GM21360 (cell line): ENCODE measurements around the gene GLOD5.

Source experiments
- ATAC-seq: cut with Tn5 transposase; IDR thresholded peaks from one replicate; pipeline ENCODE4 v1.9.1; 2021; ENCODE audit warnings: mild to moderate bottlenecking, moderate library complexity; ENCODE audit not compliant: unreplicated experiment

The GLOD5 gene

GRCh38 chrX:48761674-48762471, at the start of gene GLOD5:
Gene GLOD5 (plus strand): TSS chrX:48761747. CDS start chrX:48761791, 44 bp downstream.
- ATAC-seq, result no peak

GRCh38 chrX:48711929-48712505, 49.5 kb upstream of the GLOD5 start:
- ATAC-seq, result no peak

DNA sequence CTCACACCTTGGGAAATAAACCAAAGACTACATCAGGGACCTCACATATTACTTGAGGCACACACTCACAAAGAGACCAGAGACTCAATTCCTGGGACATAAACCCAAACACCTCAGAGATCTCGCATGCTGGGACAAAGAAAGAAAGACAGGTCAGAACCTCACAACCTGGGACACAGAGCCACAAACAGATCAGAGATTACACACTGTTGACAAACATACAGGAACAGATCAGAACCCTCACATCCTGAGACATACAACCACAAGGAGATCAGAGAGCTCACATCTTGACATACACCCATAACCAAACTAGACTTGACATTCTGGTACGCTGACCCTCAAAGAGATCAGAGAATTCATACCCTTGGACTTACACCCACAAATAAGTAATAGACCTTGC, 47.7 kb upstream of the GLOD5 start:
- ATAC-seq, result no peak

DNA sequence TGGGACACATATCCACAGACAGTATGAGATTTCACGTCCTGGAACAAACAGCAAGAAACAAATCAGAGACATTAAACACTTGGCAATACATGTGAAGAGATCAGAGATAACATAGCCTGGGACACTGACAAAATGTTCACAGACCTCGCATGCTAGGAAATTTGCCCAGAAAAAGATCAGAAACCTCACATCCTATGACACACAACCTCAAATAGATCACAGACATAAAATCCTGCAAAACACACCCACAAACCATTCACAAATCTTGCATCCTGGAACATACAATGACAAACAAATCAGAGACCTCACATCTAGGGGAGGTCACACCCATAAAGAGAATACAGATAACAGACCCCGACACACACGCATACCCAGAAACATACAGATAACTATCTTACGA, 47.0 kb upstream of the GLOD5 start:
- ATAC-seq, result no peak

DNA sequence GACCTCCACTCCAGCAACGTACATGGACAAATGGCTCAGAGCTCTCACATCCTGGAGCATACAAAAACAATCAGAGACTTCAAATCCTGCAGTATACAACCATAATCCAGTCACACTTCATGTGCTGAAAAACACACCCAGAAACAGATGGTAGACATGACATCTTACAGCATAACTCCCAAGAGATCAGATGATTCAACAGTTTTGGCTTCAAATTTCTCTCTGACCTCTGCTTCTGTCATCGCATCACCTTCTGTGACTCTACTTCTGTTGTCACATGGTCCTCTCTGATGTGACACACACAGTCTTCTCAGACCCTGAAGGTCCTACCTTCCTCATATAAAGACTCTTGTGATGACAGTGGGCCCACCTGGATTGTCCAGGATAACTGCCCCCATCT, 46.5 kb upstream of the GLOD5 start:
- ATAC-seq, result no peak

DNA sequence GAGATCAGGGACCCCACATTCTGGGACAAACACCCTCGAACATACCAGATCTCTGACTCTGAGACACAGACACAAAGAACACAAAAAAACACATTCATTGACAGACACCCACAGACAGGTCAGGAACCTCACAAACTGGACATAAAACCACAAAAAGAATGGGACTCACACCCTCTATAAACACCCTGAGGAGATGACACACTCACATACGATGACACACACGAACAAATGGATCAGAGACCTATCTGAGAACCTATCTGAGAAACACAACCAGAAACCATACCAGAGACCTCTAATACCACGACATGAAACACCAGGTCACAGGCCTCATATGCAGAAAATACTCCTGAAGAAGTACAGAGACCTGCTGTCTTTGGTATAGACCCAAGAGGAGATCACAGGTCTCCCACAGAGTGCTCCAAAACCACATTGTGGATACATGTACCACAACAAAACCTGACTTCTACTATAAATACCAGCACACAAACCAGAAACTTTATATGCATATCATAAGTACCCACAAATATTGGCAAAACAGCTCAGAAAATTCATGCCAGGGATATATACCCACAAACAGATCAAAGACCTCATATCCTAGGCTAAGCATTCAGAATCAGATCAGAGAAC, 45.6 kb upstream of the GLOD5 start:
- no peak for ATAC-seq

GRCh38 chrX:48719958-48720357, 41.6 kb upstream of the GLOD5 start:
- no peak for ATAC-seq

- ATAC-seq, result no peak
Measured at GRCh38 chrX:48720577-48721250, 40.8 kb upstream of the GLOD5 start.

DNA sequence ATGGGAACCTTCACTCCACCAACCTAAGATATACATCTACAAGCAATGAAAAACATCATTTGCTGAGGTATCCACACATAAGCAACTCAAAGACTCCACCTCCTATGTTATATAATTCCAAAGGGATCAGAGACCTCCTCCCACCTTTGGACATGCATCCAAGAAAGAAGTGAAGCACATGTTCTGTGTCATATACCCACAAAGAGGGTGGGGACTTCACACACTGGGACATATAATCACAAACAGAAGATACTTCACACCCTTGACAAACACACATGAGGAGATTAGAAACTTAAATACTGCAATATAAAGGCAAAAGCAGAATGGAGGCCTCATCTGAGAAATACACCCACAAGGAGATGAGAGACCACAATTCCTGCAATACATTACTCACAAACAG, 39.6 kb upstream of the GLOD5 start:
- ATAC-seq, result no peak

- ATAC-seq, result no peak
Measured at GRCh38 chrX:48726596-48726995, 35.0 kb upstream of the GLOD5 start.

GRCh38 chrX:48728653-48729052, 32.9 kb upstream of the GLOD5 start:
- no peak for ATAC-seq

DNA sequence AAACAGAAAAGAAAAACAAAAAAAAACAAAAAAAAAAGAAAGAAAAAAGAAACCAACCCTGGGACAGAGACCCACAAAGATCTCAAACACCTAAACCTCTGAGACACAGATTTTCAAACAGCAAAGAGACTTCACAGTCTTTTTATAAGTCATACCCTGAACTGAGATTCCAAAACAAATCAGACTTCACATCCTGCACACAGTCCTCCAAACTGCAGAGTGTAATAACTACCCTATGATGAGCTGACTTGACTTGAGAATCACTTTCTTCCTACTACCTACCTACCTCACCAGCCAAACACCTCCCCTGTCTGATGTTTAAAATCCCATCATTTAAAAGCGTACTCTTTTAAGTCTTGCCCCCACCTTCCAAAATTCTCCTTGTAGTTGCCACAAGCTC, 25.2 kb upstream of the GLOD5 start:
- no peak for ATAC-seq

DNA sequence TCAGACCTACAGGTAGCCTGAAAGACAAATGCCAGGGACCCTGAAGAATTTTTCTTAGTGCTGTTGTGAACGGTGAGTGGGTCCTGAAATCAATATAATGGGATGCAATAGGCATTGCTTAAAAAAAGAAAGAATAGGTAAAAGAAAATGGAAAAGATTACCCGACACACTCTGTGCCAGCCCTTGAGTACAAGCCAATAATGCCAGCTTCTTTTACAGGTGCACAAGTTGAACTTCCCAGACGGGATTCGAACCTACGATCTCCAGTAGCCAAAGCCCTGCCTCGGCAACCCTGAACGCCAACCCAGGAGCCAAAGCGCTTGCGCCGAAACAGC, 24.7 kb upstream of the GLOD5 start:
- ATAC-seq, result no peak

DNA sequence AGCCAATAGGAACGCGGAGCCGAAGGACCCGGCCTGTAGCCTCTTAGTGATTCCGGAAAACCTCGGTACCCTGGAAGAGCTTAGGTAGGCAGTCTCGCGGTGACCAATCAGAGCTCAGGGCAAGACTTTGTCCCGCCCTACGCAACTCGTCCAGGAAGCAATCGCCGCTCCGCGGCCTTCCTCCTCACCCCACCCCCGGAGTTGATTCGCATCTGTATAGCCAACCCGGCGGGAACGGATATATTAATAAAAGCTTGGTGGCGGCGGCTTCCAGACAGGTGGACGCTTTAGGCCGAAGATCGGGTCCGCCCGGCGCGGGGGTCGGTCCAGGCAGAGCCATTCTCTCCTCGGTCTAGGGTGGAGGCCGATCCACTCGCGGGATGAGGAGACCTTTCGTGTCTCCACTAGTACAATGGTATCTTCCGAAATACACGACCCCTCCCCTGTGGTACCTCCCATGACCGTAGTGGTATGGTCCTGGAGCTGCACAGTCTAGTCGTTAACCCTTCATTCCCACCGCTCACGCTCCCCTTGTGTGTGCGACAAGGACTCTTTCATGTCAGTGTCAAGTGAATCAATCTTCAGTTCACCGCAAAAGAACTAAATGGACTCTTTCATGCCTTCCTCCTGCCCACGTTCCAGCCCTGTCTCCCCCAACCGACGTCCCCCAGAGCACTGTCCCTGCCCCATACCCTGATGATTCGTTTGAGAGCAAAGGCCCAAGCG, 24.2 kb upstream of the GLOD5 start:
- peak; percentile 97 for ATAC-seq

- no peak for ATAC-seq
Measured at GRCh38 chrX:48737940-48738339, 23.6 kb upstream of the GLOD5 start.

GRCh38 chrX:48741834-48742233, 19.7 kb upstream of the GLOD5 start:
- no peak for ATAC-seq

DNA sequence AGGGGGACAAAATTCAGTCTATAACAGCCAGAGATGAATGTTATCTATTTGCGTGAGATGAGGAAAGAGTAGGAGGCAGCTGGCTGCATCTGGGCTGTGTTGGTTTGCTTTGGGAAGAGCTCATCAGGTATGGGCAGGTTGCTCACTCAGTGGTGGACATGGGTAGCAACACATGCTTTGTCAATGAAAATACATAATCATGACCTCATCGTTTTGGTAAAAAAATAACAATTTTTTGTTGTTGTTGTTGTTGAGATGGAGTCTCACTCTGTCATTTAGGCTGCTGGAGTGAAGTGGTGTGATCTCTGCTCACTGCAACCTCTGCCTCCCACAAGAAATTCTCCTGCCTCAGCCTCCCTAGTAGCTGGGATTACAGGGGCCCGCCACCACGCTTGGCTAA, 16.3 kb upstream of the GLOD5 start:
- no peak for ATAC-seq

DNA sequence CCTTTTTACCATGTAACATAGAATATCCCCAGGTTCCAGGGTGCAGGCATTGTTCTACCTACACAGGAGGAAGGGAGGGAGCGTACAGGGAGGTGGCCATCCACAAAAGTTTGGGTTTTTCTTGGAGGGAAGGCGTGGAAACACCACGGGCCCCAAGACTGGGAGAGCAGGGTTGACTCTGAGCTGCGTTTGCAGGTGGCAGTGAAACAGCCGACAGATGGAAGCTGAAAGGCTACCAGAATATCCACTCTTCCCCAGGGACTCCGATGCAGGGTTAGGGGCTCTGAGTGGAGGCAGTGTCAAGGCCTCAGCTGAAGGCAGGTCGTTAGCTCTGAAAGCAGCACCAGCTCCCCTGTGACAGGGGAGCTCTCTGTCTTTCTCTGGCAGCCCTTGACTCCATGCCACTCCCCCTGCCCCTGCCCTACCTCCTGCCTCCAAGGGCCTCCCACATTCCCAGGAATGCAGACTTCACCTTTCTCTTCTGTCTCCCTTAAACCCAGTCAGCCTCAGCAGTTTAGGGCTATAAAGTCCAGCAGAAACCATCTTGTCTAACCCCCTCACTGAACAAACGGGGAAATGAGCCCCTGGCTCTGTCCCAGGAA, 14.0 kb upstream of the GLOD5 start:
- no peak for ATAC-seq

DNA sequence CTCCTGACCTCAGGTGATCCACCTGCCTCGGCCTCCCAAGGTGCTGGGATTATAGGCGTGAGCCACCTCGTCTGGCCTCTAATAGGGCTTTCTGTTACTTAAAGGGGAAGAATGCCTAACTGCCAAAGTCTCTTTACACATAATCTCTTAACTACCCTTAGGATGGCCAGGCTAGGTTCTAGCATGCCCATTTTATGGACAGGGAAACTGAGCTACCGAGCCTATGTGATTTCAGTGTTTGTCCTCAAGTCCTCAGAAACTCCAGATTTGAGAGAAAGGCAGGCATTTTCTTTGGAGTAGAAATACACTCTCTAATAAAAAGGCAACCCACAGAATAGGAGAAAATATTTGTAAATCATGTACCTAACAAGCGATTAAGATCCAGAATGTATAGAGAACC, 12.4 kb upstream of the GLOD5 start:
- no peak for ATAC-seq

DNA sequence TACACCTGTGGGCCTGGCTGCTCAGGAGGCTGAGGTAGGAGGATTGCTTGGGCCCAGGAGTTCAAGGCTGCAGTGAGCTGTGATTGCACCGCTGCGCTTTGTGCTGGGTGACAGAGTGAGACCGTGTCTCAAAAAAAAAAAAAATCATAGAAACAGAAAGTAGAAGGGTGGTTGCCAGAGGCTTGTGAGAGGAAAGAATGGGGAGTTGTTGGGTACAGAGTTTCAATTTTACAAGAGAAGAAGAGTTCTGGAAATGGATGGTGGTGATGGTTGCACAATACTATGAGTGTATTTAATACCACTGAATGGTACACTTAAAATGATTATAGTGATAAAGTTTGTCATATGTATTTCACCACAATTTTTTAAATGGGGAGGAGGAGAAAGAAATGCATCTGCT, 10.2 kb upstream of the GLOD5 start:
- no peak for ATAC-seq

DNA sequence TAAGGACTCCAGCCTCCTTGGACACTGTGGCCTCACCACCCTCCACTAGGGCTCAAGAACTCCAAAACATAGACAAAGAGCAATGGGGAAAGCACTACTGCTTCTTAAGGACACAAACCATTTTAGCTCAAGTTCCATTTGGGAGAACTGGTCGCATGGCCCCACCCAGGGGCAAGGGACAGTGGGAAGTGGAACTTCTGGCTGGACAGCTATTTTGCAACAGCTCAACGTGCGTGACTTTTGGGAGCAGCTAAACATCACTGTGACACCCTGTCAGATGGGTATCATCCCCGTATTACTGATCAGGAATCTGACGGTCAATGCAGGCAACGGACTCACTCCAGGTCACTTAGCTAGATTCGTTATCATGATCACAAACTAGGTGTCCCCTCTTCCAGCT, 9.0 kb upstream of the GLOD5 start:
- ATAC-seq, result no peak
